Neural progenitor cell (in vitro differentiated cells): ENCODE data around the gene TOR4A.

ENCODE experiments used
- EZH2 ChIP-seq: fragments of 200-600 bp; sonication (generic); IDR thresholded peaks from 2 replicates; pipeline ENCODE4 v1.6.1; 2017; ENCODE audit warnings: antibody characterized with exemption, mild to moderate bottlenecking, moderate library complexity
- EZH2phosphoT487 ChIP-seq: fragments of 200-600 bp; sonication (generic); IDR thresholded peaks from 2 replicates; pipeline ENCODE4 v1.6.1; 2017; ENCODE audit warnings: antibody characterized with exemption
- TF ChIP-seq, protein P1 (sequence below): fragments of 200-600 bp; sonication (generic); IDR thresholded peaks from 2 replicates; pipeline ENCODE4 v1.5.1; 2017; ENCODE audit warnings: antibody characterized with exemption, mild to moderate bottlenecking

DNA sequence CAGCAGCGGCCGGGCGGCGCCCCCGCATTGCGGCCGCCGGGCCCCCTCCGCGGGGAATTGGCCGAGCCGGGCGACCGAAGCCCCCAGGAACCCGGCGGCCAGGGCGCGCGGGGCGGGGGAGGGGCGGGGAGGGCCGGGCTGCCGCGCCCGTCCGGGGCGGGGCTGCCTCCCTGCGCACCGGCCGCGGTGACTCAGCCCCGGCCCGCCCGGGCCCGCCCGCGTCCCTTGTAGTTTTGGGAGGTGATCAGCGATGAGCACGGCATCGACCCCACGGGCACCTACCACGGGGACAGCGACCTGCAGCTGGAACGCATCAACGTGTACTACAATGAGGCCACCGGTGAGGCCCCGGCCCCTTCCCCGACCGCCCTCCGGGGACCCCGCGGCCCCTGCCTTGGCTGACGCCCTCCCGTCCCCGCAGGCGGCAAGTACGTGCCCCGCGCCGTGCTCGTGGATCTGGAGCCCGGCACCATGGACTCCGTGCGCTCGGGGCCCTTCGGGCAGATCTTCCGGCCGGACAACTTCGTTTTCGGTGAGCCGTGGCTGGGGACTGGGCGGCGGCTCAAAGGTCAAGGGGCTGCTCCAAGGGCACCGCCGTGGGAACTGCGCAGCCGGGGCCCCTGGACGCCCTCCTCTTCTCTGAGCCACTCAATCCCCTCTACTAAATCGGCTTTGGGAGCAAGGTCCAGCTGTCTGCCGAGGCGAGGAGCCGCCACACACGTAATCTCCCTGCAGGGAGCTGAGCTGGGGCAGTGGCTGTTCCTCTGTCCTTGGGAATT is 35.8 kb upstream of the TOR4A start:
- TF ChIP-seq EZH2 = no peak
- TF ChIP-seq, protein P1, sequence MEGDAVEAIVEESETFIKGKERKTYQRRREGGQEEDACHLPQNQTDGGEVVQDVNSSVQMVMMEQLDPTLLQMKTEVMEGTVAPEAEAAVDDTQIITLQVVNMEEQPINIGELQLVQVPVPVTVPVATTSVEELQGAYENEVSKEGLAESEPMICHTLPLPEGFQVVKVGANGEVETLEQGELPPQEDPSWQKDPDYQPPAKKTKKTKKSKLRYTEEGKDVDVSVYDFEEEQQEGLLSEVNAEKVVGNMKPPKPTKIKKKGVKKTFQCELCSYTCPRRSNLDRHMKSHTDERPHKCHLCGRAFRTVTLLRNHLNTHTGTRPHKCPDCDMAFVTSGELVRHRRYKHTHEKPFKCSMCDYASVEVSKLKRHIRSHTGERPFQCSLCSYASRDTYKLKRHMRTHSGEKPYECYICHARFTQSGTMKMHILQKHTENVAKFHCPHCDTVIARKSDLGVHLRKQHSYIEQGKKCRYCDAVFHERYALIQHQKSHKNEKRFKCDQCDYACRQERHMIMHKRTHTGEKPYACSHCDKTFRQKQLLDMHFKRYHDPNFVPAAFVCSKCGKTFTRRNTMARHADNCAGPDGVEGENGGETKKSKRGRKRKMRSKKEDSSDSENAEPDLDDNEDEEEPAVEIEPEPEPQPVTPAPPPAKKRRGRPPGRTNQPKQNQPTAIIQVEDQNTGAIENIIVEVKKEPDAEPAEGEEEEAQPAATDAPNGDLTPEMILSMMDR = no peak
- no peak for TF ChIP-seq EZH2phosphoT487
